ENCODE data around the gene SDK2.
"Not testable (repeated sequence)": the region's sequence is repeated elsewhere in the genome, so short reads cannot be mapped to it uniquely, and the experiment has no call there.

Gene SDK2

GRCh38 chr17:73335591-73336407 lies 308.4 kb downstream of the SDK2 start:
- DNase-seq = no peak

GRCh38 chr17:73334771-73335513 lies 309.3 kb downstream of the SDK2 start:
- no peak for DNase-seq

GRCh38 chr17:73333445-73333844 lies 310.8 kb downstream of the SDK2 start:
- DNase-seq = not testable (repeated sequence)

GRCh38 chr17:73331060-73331459 lies 313.2 kb downstream of the SDK2 start:
- DNase-seq = no peak

- no peak for DNase-seq
Observed at GRCh38 chr17:73327676-73328075, 316.6 kb downstream of the SDK2 start.

GRCh38 chr17:73325527-73325842 lies 318.8 kb downstream of the SDK2 start:
- no peak for DNase-seq

- no peak for DNase-seq
Observed at GRCh38 chr17:73324711-73325526, 319.3 kb downstream of the SDK2 start.

GRCh38 chr17:73324160-73324475 lies 320.1 kb downstream of the SDK2 start:
- no peak for DNase-seq

- DNase-seq = no peak
Observed at GRCh38 chr17:73323409-73324159, 320.7 kb downstream of the SDK2 start.

- DNase-seq = no peak
Observed at GRCh38 chr17:73320601-73321264, 323.5 kb downstream of the SDK2 start.

GRCh38 chr17:73319766-73320165 lies 324.5 kb downstream of the SDK2 start:
- no peak for DNase-seq

- no peak for DNase-seq
Observed at GRCh38 chr17:73318836-73319235, 325.4 kb downstream of the SDK2 start.

GRCh38 chr17:73318427-73318813 lies 325.8 kb downstream of the SDK2 start:
- DNase-seq = no peak

GRCh38 chr17:73317513-73318426 lies 326.5 kb downstream of the SDK2 start:
- no peak for DNase-seq

- no peak for DNase-seq
Observed at GRCh38 chr17:73316919-73317505, 327.2 kb downstream of the SDK2 start.

- no peak for DNase-seq
Observed at GRCh38 chr17:73315471-73315870, 328.8 kb downstream of the SDK2 start.

GRCh38 chr17:73313526-73314127 lies 330.6 kb downstream of the SDK2 start:
- DNase-seq = no peak

GRCh38 chr17:73312887-73313286 lies 331.4 kb downstream of the SDK2 start:
- not testable (repeated sequence) for DNase-seq

GRCh38 chr17:73311781-73312641 lies 332.2 kb downstream of the SDK2 start, which contains the start of gene CDC42EP4:
CDC42EP4 (minus strand) TSS chr17:73312001; CDS start chr17:73286500, 25,501 bp downstream.
- DNase-seq = no peak

Measured in NCI-H2029 treated with DMSO at 0.1 percent for 48 hours (cell line).